ENCODE data around the gene RPS19. TPM values are rescaled to one million over a fixed set of nuclear protein-coding genes. Genes with fewer than 3 reads are reported as not detected.
"Not testable (repeated sequence)": the region's sequence is repeated elsewhere in the genome, so short reads cannot be mapped to it uniquely, and the experiment has no call there.

RPS19 gene
- total RNA-seq, 1 experiment from 2014 or later: 1,363 TPM

GRCh38 chr19:41913538-41914423 lies 53.7 kb downstream of the RPS19 start:
- Histone ChIP-seq H3K4me3 (no peak overlapping the region), H3K36me3 (no peaks in the 10 kb centered on the region), H3K27ac (no peak overlapping the region), H3K27me3 (replicated peaks) (peaks cover 59% of the 10 kb centered on the region), H3K4me1 (replicated peaks) (peaks cover 3% of the 10 kb centered on the region; the same call in 1 of the 2 replicates), H3K9me3 (replicated peaks) (no peaks in the 10 kb centered on the region)
- no peak for DNase-seq (ENCODE audit: low read depth in 1 of 2, low spot score in 2 of 2)

DNA sequence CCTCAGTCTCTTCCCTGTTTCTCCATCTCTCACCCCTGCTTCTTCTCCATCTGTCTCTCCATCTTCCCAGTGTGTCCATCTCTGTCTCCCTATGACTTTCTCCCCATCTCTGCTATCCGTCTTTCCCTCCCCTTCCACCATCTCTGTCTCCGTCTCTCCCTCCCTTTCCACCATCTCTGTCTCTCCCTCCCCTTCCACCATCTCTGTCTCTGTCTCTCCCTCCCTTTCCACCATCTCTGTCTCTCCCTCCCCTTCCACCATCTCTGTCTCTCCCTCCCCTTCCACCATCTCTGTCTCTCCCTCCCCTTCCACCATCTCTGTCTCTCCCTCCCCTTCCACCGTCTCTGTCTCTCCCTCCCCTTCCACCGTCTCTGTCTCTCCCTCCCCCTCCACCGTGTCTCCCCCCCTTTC lies 54.4 kb downstream of the RPS19 start:
- not testable (repeated sequence) for H3K9me3 ChIP-seq (replicated peaks); H3K4me1 ChIP-seq (replicated peaks); H3K4me3 ChIP-seq; H3K27ac ChIP-seq; H3K36me3 ChIP-seq; DNase-seq (ENCODE audit: low read depth in 1 of 2, low spot score in 2 of 2)
- H3K27me3 ChIP-seq (replicated peaks): peaks cover 59% of the 10 kb centered on the region

- Histone ChIP-seq H3K4me3 (no peak overlapping the region), H3K27ac (no peak overlapping the region), H3K27me3 (replicated peaks) (peaks cover 56% of the 10 kb centered on the region), H3K36me3 (no peaks in the 10 kb centered on the region), H3K4me1 (replicated peaks) (peaks cover 3% of the 10 kb centered on the region; the same call in 1 of the 2 replicates), H3K9me3 (replicated peaks) (no peaks in the 10 kb centered on the region)
- DNase-seq (ENCODE audit: low read depth in 1 of 2, low spot score in 2 of 2): no peak
Observed at GRCh38 chr19:41915021-41915775, 55.1 kb downstream of the RPS19 start.

GRCh38 chr19:41915776-41916414 lies 55.8 kb downstream of the RPS19 start:
- H3K27ac ChIP-seq: no peak overlapping the region
- H3K27me3 ChIP-seq (replicated peaks): peaks cover 56% of the 10 kb centered on the region
- no peaks in the 10 kb centered on the region for H3K9me3 ChIP-seq (replicated peaks)
- no peak for DNase-seq (ENCODE audit: low read depth in 1 of 2, low spot score in 2 of 2)
- peaks cover 3% of the 10 kb centered on the region; the same call in 1 of the 2 replicates for H3K4me1 ChIP-seq (replicated peaks)
- H3K36me3 ChIP-seq: no peaks in the 10 kb centered on the region
- no peak overlapping the region for H3K4me3 ChIP-seq

DNA sequence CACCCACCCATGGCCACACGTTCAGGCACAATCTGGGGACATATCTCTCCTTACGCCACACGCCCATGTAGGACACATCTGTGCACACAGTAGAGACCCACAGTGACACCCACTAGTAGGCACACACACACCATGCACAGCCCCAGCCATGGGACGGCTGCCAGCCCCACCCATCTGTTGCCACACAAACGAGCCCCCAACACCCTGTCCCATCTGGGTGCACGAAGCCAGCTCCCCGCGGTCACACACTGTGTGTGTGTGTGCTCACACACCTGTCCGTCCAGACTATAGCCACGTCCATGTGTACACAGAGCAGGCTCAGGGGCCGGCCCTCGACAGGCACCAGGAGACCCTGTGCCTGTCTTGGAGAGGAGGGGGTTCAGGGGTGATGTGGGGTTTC lies 57.6 kb downstream of the RPS19 start:
- H3K4me1 ChIP-seq (replicated peaks): peaks cover 3% of the 10 kb centered on the region; the same call in 1 of the 2 replicates
- no peak for DNase-seq (ENCODE audit: low read depth in 1 of 2, low spot score in 2 of 2)
- H3K27me3 ChIP-seq (replicated peaks): peaks cover 54% of the 10 kb centered on the region
- H3K27ac ChIP-seq: no peak overlapping the region
- no peak overlapping the region for H3K4me3 ChIP-seq
- no peaks in the 10 kb centered on the region for H3K36me3 ChIP-seq
- no peaks in the 10 kb centered on the region for H3K9me3 ChIP-seq (replicated peaks)

DNA sequence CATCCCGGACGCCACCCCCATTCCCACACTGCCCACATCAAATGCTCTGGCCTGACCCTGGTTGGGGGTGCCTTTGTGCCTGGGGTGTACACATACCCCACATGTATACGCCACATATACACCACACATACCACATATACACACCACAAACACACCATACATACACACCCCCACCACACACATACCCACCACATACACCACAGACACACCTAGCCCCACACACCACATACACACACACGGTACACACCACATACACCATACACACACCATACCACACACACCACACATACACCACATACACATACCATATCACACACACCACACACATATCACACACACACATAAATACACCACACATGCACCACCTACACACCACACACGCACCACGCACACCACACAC lies 58.0 kb downstream of the RPS19 start:
- no peak overlapping the region for H3K27ac ChIP-seq
- no peaks in the 10 kb centered on the region for H3K36me3 ChIP-seq
- no peaks in the 10 kb centered on the region for H3K9me3 ChIP-seq (replicated peaks)
- no peak overlapping the region for H3K4me3 ChIP-seq
- peaks cover 3% of the 10 kb centered on the region; the same call in 1 of the 2 replicates for H3K4me1 ChIP-seq (replicated peaks)
- DNase-seq (ENCODE audit: low read depth in 1 of 2, low spot score in 2 of 2): no peak
- peaks cover 56% of the 10 kb centered on the region for H3K27me3 ChIP-seq (replicated peaks)

DNA sequence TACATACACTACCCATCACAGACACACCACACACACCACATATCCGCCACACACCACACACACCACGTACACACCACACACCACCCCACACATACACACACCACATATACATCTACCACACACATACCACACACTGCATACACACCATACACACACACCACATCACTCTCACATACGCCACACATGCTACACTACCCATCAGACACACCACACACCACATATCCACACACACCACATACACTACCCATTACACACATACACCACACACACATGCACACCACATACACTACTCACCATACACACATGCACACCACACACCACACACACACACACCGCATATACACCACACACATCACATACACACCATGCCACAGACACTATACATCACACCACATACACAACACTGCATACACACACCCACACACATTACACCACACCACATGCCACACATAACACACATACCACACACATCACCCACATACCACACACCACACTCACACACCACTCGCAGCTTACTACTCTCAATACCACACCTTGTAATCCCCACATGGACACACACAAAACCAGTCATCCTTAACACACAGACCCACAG lies 58.7 kb downstream of the RPS19 start:
- Histone ChIP-seq H3K4me1 (replicated peaks) (peaks cover 3% of the 10 kb centered on the region; the same call in 1 of the 2 replicates), H3K27ac (no peak overlapping the region), H3K27me3 (replicated peaks) (peaks cover 53% of the 10 kb centered on the region), H3K4me3 (no peak overlapping the region), H3K36me3 (no peaks in the 10 kb centered on the region), H3K9me3 (replicated peaks) (no peaks in the 10 kb centered on the region)
- no peak for DNase-seq (ENCODE audit: low read depth in 1 of 2, low spot score in 2 of 2)

DNA sequence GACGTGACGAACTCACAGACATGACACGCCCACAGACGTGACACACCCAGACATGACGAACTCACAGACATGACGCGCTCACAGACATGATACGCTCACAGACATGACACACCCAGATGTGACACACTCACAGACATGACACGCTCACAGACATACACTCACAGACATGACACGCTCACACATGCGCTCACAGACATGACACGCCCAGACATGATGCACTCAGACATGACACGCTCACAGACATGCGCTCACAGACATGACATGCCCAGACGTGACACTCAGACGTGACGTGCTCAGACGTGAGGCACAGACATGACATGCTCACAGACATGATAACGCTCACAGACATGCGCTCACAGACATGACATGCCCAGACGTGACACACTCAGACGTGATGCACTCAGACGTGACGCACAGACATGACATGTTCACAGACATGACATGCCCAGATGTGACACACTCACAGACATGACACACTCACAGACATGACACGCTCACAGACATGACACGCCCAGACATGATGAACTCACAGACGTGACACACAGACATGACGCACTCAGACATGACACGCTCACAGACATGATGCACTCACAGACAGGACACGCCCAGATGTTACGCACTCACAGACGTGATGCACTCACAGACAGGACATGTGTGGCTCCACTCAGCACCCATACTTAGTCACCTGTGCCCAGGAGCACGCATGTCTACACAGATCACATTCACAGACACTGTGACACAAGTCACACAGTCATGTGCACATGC lies 60.1 kb downstream of the RPS19 start:
- peaks cover 50% of the 10 kb centered on the region for H3K27me3 ChIP-seq (replicated peaks)
- H3K4me3 ChIP-seq: no peak overlapping the region
- H3K4me1 ChIP-seq (replicated peaks): peaks cover 3% of the 10 kb centered on the region; the same call in 1 of the 2 replicates
- no peak for DNase-seq (ENCODE audit: low read depth in 1 of 2, low spot score in 2 of 2)
- H3K36me3 ChIP-seq: no peaks in the 10 kb centered on the region
- no peak overlapping the region for H3K27ac ChIP-seq
- no peaks in the 10 kb centered on the region for H3K9me3 ChIP-seq (replicated peaks)

DNA sequence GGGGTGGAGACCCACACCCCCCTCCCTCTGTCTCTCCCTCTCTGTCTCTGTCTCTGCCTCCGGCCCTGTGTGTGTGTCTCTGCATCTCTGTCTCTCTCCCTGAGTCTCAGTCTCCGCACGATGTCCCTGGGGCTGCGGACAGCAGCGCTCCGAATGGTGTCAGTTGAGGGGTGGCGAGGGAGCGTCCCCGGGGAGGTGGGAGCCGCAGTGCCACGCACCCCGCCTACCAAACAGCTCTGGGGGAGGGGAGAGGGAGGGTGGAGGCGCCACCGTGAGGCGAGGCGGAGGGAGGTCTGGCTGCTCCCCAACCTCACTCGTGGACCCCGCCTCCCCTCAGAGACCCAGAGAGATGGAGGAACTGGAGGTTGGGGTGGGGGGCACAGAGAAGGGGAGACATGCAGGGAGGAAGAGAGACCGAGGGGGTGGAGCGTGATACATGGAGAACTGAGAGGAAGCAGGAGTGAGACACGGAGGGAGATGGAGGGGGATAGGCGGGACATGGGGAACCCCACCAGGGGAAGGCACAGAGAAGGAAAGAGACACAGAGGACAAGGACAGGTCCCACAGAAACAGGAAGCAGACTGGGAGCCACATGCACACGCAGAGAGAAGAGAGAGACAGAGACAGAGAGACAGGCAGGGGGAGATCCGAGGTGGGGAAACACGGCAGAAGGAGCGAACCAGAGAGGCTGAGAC lies 61.0 kb downstream of the RPS19 start:
- no peaks in the 10 kb centered on the region for H3K9me3 ChIP-seq (replicated peaks)
- no peaks in the 10 kb centered on the region for H3K36me3 ChIP-seq
- H3K27ac ChIP-seq: no peak overlapping the region
- peaks cover 44% of the 10 kb centered on the region for H3K27me3 ChIP-seq (replicated peaks)
- no peak overlapping the region for H3K4me3 ChIP-seq
- no peaks in the 10 kb centered on the region for H3K4me1 ChIP-seq (replicated peaks)
- DNase-seq (ENCODE audit: low read depth in 1 of 2, low spot score in 2 of 2): no peak

- no peaks in the 10 kb centered on the region for H3K4me1 ChIP-seq (replicated peaks)
- no peaks in the 10 kb centered on the region for H3K9me3 ChIP-seq (replicated peaks)
- H3K36me3 ChIP-seq: no peaks in the 10 kb centered on the region
- peaks cover 42% of the 10 kb centered on the region for H3K27me3 ChIP-seq (replicated peaks)
- DNase-seq (ENCODE audit: low read depth in 1 of 2, low spot score in 2 of 2): no peak
- no peak overlapping the region for H3K27ac ChIP-seq
- H3K4me3 ChIP-seq: no peak overlapping the region
Observed at GRCh38 chr19:41921577-41922576, 61.8 kb downstream of the RPS19 start.
